ENCODE measurements around the gene PKHD1.

PKHD1 gene

DNA sequence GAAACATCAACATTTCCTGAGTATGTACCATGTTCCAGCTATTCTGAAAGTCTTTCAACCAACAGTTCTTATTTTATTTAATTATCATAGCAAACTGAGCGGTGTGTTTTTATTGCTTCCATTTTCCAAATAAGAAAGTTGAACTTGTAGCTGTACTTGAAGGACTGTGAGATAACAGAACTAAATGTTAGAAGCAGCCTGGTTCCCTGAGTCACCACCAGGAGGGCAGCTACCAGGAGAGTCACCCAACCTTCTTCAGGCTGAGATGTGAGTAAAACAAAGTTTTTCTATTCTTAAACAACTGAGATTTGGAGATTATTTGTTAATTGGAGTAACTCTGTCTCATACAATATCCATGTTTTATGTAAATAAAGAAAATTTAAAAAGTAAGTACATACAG, 403.4 kb downstream of the PKHD1 start:
- no peak overlapping the region for H3K4me3 Mint-ChIP-seq
- H3K36me3 Mint-ChIP-seq, result no peaks in the 10 kb centered on the region
- ATAC-seq (ENCODE audit: low read depth), result no peak
- DNase-seq (ENCODE audit: low spot score in 2 of 2), result no peak
- H3K27ac Mint-ChIP-seq, result no peak overlapping the region
- H3K4me1 Mint-ChIP-seq, result no peaks in the 10 kb centered on the region
- peaks cover 2% of the 10 kb centered on the region for H3K9me3 Mint-ChIP-seq
- H3K27me3 Mint-ChIP-seq, result no peaks in the 10 kb centered on the region

DNA sequence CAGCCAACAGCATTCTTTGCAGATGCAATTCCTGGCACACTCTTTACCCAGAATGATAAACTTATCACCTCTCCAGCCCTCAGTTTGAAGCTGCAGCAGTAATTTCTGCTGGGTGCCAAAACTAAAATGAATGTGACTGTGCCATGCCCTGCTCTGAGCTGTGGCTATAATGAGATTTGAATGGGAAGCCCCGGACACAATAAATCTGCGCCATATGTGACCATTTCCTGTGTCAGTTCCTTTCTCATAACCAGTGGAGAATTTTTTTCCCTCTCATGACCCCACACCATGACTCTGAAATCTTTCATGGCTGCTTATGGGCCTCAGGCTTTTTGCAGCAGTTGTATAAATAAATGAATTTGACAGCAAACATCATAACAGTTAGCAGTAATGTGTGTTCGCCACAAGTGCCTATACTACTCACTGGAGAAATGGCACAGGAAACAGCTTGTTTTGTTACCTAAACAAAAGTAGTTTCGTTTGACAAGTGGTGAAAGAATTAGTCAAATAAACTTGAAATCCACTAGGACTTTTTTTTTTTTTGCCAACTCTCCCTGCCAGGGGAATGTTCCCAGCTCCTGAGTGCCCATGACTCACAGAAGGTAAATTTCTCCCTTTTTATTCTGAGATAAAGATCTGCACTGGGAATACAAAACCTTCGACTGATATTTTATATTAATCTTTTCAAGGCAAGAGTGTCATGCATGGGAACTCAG, 408.4 kb downstream of the PKHD1 start:
- H3K36me3 Mint-ChIP-seq, result no peaks in the 10 kb centered on the region
- no peak for DNase-seq (ENCODE audit: low spot score in 2 of 2)
- no peaks in the 10 kb centered on the region for H3K9me3 Mint-ChIP-seq
- no peaks in the 10 kb centered on the region for H3K4me1 Mint-ChIP-seq
- no peak overlapping the region for H3K27ac Mint-ChIP-seq
- H3K27me3 Mint-ChIP-seq, result peaks cover 3% of the 10 kb centered on the region
- ATAC-seq (ENCODE audit: low read depth), result no peak
- H3K4me3 Mint-ChIP-seq, result no peak overlapping the region

DNA sequence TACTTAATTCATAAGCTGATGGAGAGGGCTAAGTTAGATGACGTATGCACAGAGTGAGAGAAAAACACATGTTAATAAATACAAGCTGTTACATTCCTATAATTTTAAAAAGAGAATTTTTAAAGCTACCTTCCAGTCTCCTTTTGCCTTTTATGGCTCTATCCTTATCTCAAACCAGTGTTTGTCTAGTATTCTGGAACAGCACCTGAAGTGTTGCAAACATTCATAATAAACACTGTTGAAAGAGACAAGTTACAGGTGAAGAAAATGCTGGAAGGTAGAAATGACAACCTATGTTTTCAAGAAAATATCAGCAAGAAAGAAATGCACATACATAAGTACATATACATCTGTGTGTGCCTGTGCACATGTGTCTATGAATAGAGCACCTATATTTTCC, 409.1 kb downstream of the PKHD1 start:
- Mint-ChIP-seq H3K4me3 (no peak overlapping the region), H3K9me3 (no peaks in the 10 kb centered on the region), H3K27ac (no peak overlapping the region), H3K27me3 (peaks cover 3% of the 10 kb centered on the region), H3K4me1 (no peaks in the 10 kb centered on the region), H3K36me3 (no peaks in the 10 kb centered on the region)
- DNase-seq (ENCODE audit: low spot score in 2 of 2) (no peak), ATAC-seq (ENCODE audit: low read depth) (no peak)

DNA sequence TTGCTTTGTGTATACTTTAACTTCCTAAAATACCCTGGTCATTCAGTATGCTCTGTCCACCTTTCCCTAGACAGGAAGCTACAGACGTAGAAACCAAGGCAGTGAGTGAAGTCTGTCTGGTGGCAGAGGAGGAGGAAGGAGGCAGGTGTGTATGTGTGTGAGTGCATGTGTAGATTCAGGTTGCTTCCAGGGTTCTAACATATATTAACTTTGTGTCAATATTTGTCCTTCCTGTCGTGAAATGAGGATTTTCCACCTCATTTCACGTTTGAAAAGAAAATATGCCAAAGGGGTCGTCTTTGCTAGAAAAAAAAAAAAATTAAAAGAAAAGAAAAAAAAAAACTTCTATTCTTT, 411.5 kb downstream of the PKHD1 start:
- no peak for DNase-seq (ENCODE audit: low spot score in 2 of 2)
- H3K9me3 Mint-ChIP-seq, result peaks cover 1% of the 10 kb centered on the region
- H3K4me1 Mint-ChIP-seq, result no peaks in the 10 kb centered on the region
- peaks cover 4% of the 10 kb centered on the region for H3K27me3 Mint-ChIP-seq
- no peak overlapping the region for H3K27ac Mint-ChIP-seq
- ATAC-seq (ENCODE audit: low read depth), result no peak
- H3K36me3 Mint-ChIP-seq, result no peaks in the 10 kb centered on the region
- H3K4me3 Mint-ChIP-seq, result no peak overlapping the region

DNA sequence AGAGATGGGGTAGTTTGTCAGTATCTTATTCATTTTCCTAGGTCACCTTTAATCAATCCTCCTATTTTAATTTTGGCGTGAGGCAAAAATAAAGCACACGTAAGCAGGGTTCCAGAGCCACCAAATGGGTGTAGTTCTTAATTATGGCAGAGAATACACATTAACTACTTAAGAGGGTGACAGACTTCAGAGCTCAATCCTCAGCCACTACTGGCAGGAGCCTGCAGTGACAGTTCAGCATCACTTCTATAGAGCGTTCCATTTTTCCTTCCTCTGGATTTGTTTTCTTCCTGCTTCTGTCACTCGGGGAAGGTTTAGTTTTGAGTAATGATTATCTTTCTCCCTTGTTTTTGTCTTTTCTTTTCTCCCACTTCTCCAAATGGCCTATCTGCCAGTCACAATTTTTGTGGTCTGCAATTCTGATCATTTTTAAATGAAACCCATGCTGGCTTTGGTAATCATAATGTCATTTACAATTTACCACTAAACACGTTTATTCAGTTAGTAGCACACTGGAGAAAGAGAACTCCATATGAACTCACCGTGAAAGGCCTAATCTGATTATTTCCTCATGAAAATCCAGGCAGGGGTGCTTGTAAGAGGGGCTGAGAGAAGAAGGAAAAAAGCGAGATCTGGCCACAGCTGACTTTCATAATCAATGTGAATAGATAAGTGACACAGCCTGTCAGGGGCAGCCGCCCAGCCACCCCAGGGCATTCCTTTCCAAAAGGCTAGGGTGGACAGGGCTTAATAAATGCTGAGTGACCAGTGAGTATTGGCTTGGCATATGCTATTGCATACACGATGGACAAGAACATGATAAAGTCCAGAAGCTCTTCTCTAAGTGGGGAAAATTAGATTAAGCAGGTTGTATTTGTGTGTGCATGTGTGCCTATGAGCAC, 412.1 kb downstream of the PKHD1 start:
- H3K36me3 Mint-ChIP-seq, result no peaks in the 10 kb centered on the region
- DNase-seq (ENCODE audit: low spot score in 2 of 2) (no peak), ATAC-seq (ENCODE audit: low read depth) (no peak)
- no peak overlapping the region for H3K27ac Mint-ChIP-seq
- peaks cover 1% of the 10 kb centered on the region for H3K9me3 Mint-ChIP-seq
- no peak overlapping the region for H3K4me3 Mint-ChIP-seq
- H3K4me1 Mint-ChIP-seq, result no peaks in the 10 kb centered on the region
- peaks cover 4% of the 10 kb centered on the region for H3K27me3 Mint-ChIP-seq

DNA sequence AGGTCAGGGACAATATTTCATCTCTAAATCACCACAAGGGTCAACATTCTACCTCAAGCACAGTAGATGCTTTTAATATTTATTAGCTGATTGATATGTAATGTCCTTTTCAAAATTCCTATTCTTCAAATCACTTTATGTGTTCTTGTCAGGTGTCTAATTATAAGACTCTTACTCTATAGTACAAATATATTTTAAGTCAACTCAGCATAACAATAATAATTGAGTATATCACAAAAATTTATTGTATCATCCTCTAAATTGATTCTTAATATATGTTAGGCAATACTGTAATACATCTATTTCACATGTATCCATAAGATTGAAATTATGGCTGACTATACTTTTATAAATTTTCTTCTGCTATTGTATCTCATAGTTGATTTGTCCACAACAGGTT, 423.9 kb downstream of the PKHD1 start:
- H3K27ac Mint-ChIP-seq, result no peak overlapping the region
- DNase-seq (ENCODE audit: low spot score in 2 of 2) (no peak), ATAC-seq (ENCODE audit: low read depth) (no peak)
- no peaks in the 10 kb centered on the region for H3K4me1 Mint-ChIP-seq
- H3K27me3 Mint-ChIP-seq, result no peaks in the 10 kb centered on the region
- no peak overlapping the region for H3K4me3 Mint-ChIP-seq
- H3K9me3 Mint-ChIP-seq, result no peaks in the 10 kb centered on the region
- no peaks in the 10 kb centered on the region for H3K36me3 Mint-ChIP-seq

DNA sequence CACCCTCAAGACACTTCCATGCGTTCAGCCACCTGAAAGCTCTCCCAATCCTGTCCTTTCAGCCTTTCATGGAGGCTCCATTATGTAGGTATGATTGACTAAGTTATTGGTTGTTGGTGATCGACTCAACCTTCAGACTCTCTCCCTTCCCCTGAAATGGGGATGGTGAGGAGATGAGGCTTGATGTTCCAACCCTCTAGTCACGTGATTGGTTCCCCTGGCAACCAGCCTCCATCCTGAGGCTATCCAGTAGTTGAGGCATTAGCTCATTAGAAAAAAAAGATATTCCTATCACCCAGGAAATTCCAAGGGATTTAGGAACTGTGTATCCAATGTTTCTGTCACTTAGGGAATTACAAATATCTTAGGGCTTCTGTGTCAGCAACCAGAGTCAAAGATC, 426.6 kb downstream of the PKHD1 start:
- no peaks in the 10 kb centered on the region for H3K36me3 Mint-ChIP-seq
- H3K9me3 Mint-ChIP-seq, result no peaks in the 10 kb centered on the region
- ATAC-seq (ENCODE audit: low read depth) (no peak), DNase-seq (ENCODE audit: low spot score in 2 of 2) (no peak)
- H3K27me3 Mint-ChIP-seq, result no peaks in the 10 kb centered on the region
- H3K4me1 Mint-ChIP-seq, result no peaks in the 10 kb centered on the region
- H3K4me3 Mint-ChIP-seq, result no peak overlapping the region
- H3K27ac Mint-ChIP-seq, result no peak overlapping the region

DNA sequence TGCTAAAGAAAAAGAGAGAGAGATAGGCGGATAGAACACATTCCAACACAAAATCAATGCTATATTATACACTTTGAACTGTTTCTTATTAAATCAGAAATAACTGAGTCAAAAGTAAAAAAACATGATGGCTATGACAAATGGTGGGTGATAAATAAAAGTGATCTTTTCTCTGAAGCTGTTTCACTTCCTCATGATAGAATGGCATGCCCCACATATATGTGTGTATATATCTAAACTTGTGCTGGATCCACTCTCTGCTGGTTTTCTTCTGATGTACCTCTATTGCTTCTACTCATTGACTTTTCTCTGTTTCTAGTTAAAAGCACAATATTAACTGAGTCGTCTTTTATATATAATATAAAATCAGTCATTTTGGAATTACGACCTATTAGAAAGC, 429.9 kb downstream of the PKHD1 start:
- no peaks in the 10 kb centered on the region for H3K4me1 Mint-ChIP-seq
- H3K27me3 Mint-ChIP-seq, result no peaks in the 10 kb centered on the region
- ATAC-seq (ENCODE audit: low read depth) (no peak), DNase-seq (ENCODE audit: low spot score in 2 of 2) (no peak)
- no peaks in the 10 kb centered on the region for H3K36me3 Mint-ChIP-seq
- no peak overlapping the region for H3K27ac Mint-ChIP-seq
- H3K4me3 Mint-ChIP-seq, result no peak overlapping the region
- H3K9me3 Mint-ChIP-seq, result no peaks in the 10 kb centered on the region

DNA sequence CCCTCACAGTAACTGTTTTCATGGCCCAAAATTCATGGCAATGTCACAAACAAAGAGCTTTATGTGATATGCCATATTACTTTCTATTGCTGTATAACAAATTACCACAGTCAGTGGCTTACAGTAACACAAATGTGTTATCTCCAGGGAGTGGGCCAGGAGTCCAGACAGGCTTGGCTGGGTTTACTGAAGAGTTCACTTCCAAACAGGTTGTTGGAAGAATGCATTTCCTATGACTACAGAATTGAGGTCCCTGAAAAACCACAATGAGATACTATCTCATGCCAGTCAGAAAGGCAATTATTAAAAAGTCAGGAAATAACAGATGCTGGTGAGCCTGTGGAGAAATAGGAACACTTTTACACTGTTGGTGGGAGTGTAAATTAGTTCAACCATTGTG, 431.9 kb downstream of the PKHD1 start:
- Mint-ChIP-seq H3K27me3 (no peaks in the 10 kb centered on the region), H3K4me1 (no peaks in the 10 kb centered on the region), H3K36me3 (no peaks in the 10 kb centered on the region), H3K27ac (no peak overlapping the region), H3K9me3 (no peaks in the 10 kb centered on the region), H3K4me3 (no peak overlapping the region)
- DNase-seq (ENCODE audit: low spot score in 2 of 2) (no peak), ATAC-seq (ENCODE audit: low read depth) (no peak)

DNA sequence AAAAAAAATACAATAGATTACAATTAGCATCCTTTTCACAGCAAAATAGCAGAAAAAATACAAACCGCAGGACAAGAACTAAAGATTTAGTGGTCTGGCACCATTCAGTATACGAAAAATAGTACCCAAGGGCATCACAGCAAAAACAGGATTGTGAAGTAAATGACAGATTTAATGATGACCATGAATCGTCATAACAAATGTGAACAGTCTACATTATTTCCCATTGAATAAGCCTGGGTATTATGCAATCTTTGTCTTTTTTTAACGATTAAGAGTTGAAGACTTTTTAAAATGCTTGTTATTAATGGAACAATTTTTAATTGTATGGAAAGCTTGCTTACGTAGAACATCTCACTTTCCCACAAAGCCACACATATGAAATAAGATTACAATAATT, 432.8 kb downstream of the PKHD1 start:
- DNase-seq (ENCODE audit: low spot score in 2 of 2), result no peak
- Mint-ChIP-seq H3K4me3 (no peak overlapping the region), H3K36me3 (no peaks in the 10 kb centered on the region), H3K4me1 (no peaks in the 10 kb centered on the region), H3K27ac (no peak overlapping the region), H3K9me3 (no peaks in the 10 kb centered on the region), H3K27me3 (no peaks in the 10 kb centered on the region)
- ATAC-seq (ENCODE audit: low read depth), result no peak

DNA sequence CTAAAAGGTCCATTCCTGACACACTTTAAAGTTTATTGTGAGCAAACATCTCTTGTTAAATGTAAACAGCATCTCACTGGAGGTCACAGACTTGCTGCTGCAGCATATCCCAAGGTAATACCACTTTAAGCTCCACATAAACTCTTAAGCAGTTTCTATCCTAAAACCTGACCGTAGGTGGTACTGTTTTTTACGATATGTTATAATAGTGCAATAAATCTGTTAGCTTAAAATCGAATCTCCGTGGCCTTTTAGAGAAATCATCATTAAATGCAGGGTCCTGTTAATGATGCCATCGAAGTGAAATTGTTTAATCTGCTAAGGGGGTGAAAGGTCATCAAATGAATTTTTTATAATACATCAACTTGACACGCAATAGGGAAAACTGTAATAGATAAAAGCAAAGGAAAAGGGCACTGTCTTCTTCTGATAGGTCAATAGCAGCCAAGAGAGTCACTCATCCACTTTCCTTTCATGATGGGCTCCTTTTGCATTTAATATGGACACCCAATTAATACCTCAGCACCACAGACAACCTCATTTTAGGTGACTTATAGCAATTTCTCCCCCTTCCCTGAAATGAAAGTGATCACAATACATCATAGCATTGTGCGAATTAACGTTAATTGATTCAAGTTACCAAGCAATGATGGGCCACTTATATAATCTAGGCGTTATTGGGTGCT, 436.1 kb downstream of the PKHD1 start:
- H3K4me3 Mint-ChIP-seq, result no peak overlapping the region
- no peaks in the 10 kb centered on the region for H3K9me3 Mint-ChIP-seq
- H3K27me3 Mint-ChIP-seq, result no peaks in the 10 kb centered on the region
- no peaks in the 10 kb centered on the region for H3K36me3 Mint-ChIP-seq
- no peaks in the 10 kb centered on the region for H3K4me1 Mint-ChIP-seq
- DNase-seq (ENCODE audit: low spot score in 2 of 2), result no peak
- H3K27ac Mint-ChIP-seq, result no peak overlapping the region
- no peak for ATAC-seq (ENCODE audit: low read depth)

DNA sequence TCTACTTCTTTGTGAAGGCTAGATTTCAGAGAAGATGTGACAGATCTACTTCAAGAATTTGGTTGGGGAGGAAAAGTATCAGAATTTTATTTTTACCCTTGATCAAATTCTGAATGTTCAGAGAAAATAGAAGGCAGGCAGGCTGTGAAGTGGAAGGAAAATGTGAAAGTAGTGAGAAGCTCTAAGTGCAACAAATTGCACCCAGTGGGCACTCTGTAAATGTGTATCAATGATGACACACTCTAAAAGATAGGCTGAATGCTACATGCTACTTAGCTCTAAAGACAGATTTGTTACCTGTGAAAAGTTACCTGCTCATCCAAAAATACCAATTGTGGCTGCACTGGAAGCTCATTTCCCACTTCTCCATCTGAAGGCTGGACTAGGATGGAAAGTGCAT, 438.6 kb downstream of the PKHD1 start:
- H3K36me3 Mint-ChIP-seq, result no peaks in the 10 kb centered on the region
- H3K27ac Mint-ChIP-seq, result no peak overlapping the region
- H3K4me3 Mint-ChIP-seq, result no peak overlapping the region
- ATAC-seq (ENCODE audit: low read depth), result no peak
- DNase-seq (ENCODE audit: low spot score in 2 of 2), result no peak
- no peaks in the 10 kb centered on the region for H3K4me1 Mint-ChIP-seq
- no peaks in the 10 kb centered on the region for H3K27me3 Mint-ChIP-seq
- H3K9me3 Mint-ChIP-seq, result no peaks in the 10 kb centered on the region

DNA sequence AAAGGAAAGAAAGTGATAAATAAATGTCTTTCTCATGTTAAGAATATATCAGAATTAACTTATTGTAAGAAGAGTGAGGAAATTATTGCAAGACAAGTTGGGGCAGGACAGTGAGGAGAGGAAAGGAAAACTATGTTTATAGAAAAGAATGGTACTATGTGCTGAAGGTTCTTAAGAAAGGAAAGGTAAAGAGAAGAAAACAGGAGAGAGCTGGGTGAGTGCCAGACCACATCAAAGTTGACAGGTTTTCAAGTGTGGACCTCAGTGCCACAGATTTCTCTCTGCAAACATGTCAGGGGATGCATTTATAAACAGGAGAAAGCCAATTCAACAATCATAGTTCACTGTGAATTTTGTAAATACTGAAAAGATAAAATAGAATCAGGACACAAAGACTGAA, 439.2 kb downstream of the PKHD1 start:
- DNase-seq (ENCODE audit: low spot score in 2 of 2) (no peak), ATAC-seq (ENCODE audit: low read depth) (no peak)
- H3K4me3 Mint-ChIP-seq, result no peak overlapping the region
- H3K27me3 Mint-ChIP-seq, result no peaks in the 10 kb centered on the region
- H3K27ac Mint-ChIP-seq, result no peak overlapping the region
- H3K36me3 Mint-ChIP-seq, result no peaks in the 10 kb centered on the region
- H3K9me3 Mint-ChIP-seq, result peaks cover 1% of the 10 kb centered on the region
- no peaks in the 10 kb centered on the region for H3K4me1 Mint-ChIP-seq

DNA sequence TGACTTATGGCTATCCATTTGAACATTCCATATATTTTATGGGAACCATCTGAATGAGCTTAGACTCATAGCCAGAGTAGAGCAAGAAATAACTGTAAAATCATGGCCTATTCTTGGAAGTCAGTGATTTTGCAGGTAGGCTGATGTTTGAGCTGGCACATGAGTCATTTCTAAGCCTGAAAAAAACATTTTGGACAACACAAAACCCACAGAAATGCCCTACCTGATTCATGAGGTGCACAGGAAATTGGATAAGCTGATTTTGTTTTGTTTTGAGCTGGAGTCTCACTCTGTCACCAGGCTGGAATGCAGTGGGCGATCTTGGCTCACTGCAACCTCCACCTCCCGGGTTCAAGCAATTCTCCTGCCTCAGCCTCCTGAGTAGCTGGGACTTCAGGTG, 443.0 kb downstream of the PKHD1 start:
- H3K27ac Mint-ChIP-seq, result no peak overlapping the region
- H3K4me1 Mint-ChIP-seq, result no peaks in the 10 kb centered on the region
- H3K4me3 Mint-ChIP-seq, result no peak overlapping the region
- no peaks in the 10 kb centered on the region for H3K27me3 Mint-ChIP-seq
- no peaks in the 10 kb centered on the region for H3K36me3 Mint-ChIP-seq
- ATAC-seq (ENCODE audit: low read depth), result no peak
- peaks cover 11% of the 10 kb centered on the region for H3K9me3 Mint-ChIP-seq
- DNase-seq (ENCODE audit: low spot score in 2 of 2), result no peak

Data from memory B cell (primary cell).